GM19193 (cell line): ENCODE measurements around the gene NR6A1.

Experiments used
- POLR2A ChIP-seq: IDR thresholded peaks from 4 replicates; pipeline ENCODE4 v1.6.1; 2011; ENCODE audit not compliant: insufficient read depth, insufficient read length; ENCODE audit errors: extremely low read depth

Gene NR6A1

GRCh38 chr9:124602632-124603031, 168.5 kb downstream of the NR6A1 start:
- TF ChIP-seq POLR2A = no peak

GRCh38 chr9:124602204-124602603, 168.9 kb downstream of the NR6A1 start:
- no peak for TF ChIP-seq POLR2A

GRCh38 chr9:124600407-124600806, 170.7 kb downstream of the NR6A1 start:
- TF ChIP-seq POLR2A = no peak

- TF ChIP-seq POLR2A = no peak
These were observed 171.9 kb downstream of the NR6A1 start for GRCh38 chr9:124599121-124599795.

GRCh38 chr9:124598048-124598447, 173.1 kb downstream of the NR6A1 start:
- no peak for TF ChIP-seq POLR2A

- TF ChIP-seq POLR2A = no peak
These were observed 174.8 kb downstream of the NR6A1 start for GRCh38 chr9:124596172-124596839.

GRCh38 chr9:124595743-124596142, 175.4 kb downstream of the NR6A1 start:
- no peak for TF ChIP-seq POLR2A

- no peak for TF ChIP-seq POLR2A
These were observed 176.4 kb downstream of the NR6A1 start for GRCh38 chr9:124594673-124595072.

- no peak for TF ChIP-seq POLR2A
These were observed 176.9 kb downstream of the NR6A1 start for GRCh38 chr9:124594225-124594624.

GRCh38 chr9:124593651-124594058, 177.5 kb downstream of the NR6A1 start:
- TF ChIP-seq POLR2A = no peak

- TF ChIP-seq POLR2A = no peak
These were observed 177.9 kb downstream of the NR6A1 start for GRCh38 chr9:124593200-124593599.

- no peak for TF ChIP-seq POLR2A
These were observed 180.0 kb downstream of the NR6A1 start for GRCh38 chr9:124590889-124591641.

- TF ChIP-seq POLR2A = no peak
These were observed 186.5 kb downstream of the NR6A1 start for GRCh38 chr9:124584631-124585030.

GRCh38 chr9:124583134-124583533, 188.0 kb downstream of the NR6A1 start:
- TF ChIP-seq POLR2A = no peak

GRCh38 chr9:124580186-124580585, 190.9 kb downstream of the NR6A1 start:
- TF ChIP-seq POLR2A = no peak

- no peak for TF ChIP-seq POLR2A
These were observed 194.4 kb downstream of the NR6A1 start for GRCh38 chr9:124576751-124577150.
